ENCODE results near the gene PLA2G4E. TPM values are rescaled to one million over a fixed set of nuclear protein-coding genes. Genes with fewer than 3 reads are reported as not detected.

The PLA2G4E gene
- total and polyA plus RNA-seq, 2 of the 13 experiments (the other 11 are each of a cell fraction or from before 2014, with no cell fraction given) = not detected

DNA sequence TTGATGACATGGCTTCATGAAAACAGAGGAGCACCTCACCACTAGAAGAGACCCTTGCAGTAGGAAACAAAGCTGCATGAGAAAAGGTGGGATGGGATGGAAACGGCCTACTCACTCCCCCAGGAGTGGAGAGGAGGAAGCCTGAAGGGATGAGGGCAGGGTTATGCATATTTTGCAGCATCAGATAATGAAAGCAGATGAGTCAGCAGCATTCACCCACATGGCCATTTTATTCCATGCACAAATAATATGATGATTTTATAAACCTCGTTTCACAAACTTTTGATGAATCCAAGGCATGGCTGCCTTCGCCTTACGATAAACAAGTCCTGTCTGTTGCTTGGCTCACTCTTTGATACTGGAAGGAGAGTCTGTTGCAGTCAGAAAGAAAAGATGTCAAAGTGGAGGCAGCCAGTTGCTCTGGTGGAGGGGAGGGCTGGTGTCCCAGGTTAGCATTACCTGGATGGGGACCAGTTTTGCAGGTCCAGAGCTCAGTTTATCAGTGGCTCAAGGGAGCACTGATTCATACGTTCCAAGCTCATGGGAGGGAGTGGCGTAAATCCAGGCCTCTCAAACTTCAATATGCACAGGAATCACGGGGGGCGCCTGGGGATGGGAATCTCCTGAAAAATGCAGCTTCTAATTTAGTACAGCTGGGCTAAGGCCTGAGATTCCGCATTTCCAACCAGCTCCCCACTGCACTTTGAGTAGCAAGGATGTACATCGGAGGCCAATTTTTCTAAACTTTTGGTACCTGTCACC lies 39.3 kb downstream of the PLA2G4E start:
- CTCF ChIA-PET (ENCODE audit: low intra/inter-chr PET ratio, low total read pairs) = no interaction called here
- in situ Hi-C loops (cut with HindIII; ENCODE audit: extremely low pct_ligation_motif_present, low pct_unique_long_range_greater_than_20kb) (no loop called here), intact Hi-C loops (cut with micrococcal nuclease; ENCODE audit: unreplicated experiment) (no loop called here)
- H3K9ac ChIP-seq (ENCODE audit: insufficient read depth, low read depth, low read length) = no peak overlapping the region
- H3K36me3 ChIP-seq (replicated peaks in 1 of 2; ENCODE audit: control insufficient read depth in 1 of 2, insufficient read depth in 2 of 2, low read length in 2 of 2) = no peaks in the 10 kb centered on the region
- DNase-seq (ENCODE audit: low spot score) (no peak), FAIRE-seq (no peak), ATAC-seq (no peak)
- 57% methylated on average over 10 of the region's 10 CpGs for WGBS (ENCODE audit: low lambda C conversion rate)
- H3K79me2 ChIP-seq (ENCODE audit: insufficient read depth, low read length) = no peaks in the 10 kb centered on the region
- H3K4me3 ChIP-seq (replicated peaks in 1 of 3; ENCODE audit: insufficient read depth in 1 of 3, low read depth in 2 of 3, low read length in 3 of 3) = no peak overlapping the region
- H4K20me1 ChIP-seq (ENCODE audit: insufficient read depth, low read length) = no peaks in the 10 kb centered on the region
- no peak overlapping the region for H3K4me2 ChIP-seq (ENCODE audit: low read depth, low read length)
- H3K9me3 ChIP-seq (ENCODE audit: low read length) = no peaks in the 10 kb centered on the region
- TF ChIP-seq AKAP8 (CRISPR knock-in tag; IDR thresholded peaks at IDR 0.05) (no peak), ZNF224 (CRISPR knock-in tag; IDR thresholded peaks at IDR 0.05) (no peak), MAFK (conservative IDR thresholded peaks at IDR 0.05 in 1 of 2, IDR thresholded peaks at IDR 0.05 in 1 of 2; ENCODE audit: low read length in 2 of 2) (peak; percentile 77 to 85), MAFF (IDR thresholded peaks at IDR 0.05; ENCODE audit: low read depth, low read length) (peak; percentile 86)
- peaks cover 9% of the 10 kb centered on the region for H3K4me1 ChIP-seq (ENCODE audit: insufficient read depth, low read length)
- H3K27me3 ChIP-seq (ENCODE audit: control insufficient read depth in 1 of 2, insufficient read depth in 2 of 2, low read length in 2 of 2) = peaks cover 0 to 39% of the 10 kb centered on the region in 2 experiments
- no peak overlapping the region for H2AFZ ChIP-seq (ENCODE audit: low read length)
- BruUV-seq (replicated peaks) = no TSS peak
- H3K27ac ChIP-seq (ENCODE audit: extremely low read length, insufficient read depth, low read length) = no peak overlapping the region
- POLR2A ChIA-PET = interaction anchor here (1.8 kb wide), 1 partner anchor 9 kb away, joined by 9 read pairs; the partner anchor contains the start of gene EHD4

DNA sequence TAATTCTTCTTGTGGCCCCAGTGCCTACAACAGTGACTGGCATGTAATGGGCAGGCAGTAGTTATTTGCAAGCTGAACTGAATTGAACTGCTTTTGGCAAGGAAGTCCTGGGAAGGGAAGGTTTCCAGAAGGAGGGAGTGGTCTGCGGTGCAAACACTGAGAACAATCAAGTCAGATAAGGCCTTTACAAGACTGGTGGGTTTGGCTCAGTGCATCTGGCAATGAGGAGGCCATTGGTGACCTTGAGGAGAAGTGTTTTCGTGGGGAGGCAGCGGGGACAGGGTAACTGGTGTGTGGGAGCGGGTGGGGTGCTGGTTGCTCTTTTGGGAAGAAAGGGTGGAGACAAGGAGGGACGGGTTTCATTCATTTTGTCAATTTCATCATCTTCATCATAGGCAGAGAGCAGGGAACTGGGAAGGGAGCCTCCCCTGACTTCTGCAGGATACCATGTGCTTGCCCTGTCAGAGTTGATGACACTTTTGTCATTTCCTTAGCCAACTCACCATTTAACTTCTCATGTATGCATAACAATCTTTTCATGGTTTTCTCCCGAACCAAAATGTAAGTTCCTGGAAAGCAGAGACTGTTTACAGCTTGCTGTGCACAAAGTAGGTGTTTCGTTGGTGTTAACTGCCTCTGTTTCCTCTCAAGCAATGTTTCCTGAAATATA lies 40.1 kb downstream of the PLA2G4E start:
- no peaks in the 10 kb centered on the region for H3K9me3 ChIP-seq (ENCODE audit: low read length)
- BruUV-seq (replicated peaks) = no TSS peak
- CTCF ChIA-PET (ENCODE audit: low intra/inter-chr PET ratio, low total read pairs) = no interaction called here
- no peak overlapping the region for H3K9ac ChIP-seq (ENCODE audit: insufficient read depth, low read depth, low read length)
- WGBS (ENCODE audit: low lambda C conversion rate) = 31% methylated on average over 7 of the region's 7 CpGs
- H3K4me2 ChIP-seq (ENCODE audit: low read depth, low read length) = no peak overlapping the region
- in situ Hi-C loops (cut with HindIII; ENCODE audit: extremely low pct_ligation_motif_present, low pct_unique_long_range_greater_than_20kb) = no loop called here
- H3K79me2 ChIP-seq (ENCODE audit: insufficient read depth, low read length) = no peaks in the 10 kb centered on the region
- H3K4me3 ChIP-seq (replicated peaks in 1 of 3; ENCODE audit: insufficient read depth in 1 of 3, low read depth in 2 of 3, low read length in 3 of 3) = no peak overlapping the region
- intact Hi-C loops (cut with micrococcal nuclease; ENCODE audit: unreplicated experiment) = no loop called here
- peaks cover 9% of the 10 kb centered on the region for H3K4me1 ChIP-seq (ENCODE audit: insufficient read depth, low read length)
- no peaks in the 10 kb centered on the region for H3K36me3 ChIP-seq (replicated peaks in 1 of 2; ENCODE audit: control insufficient read depth in 1 of 2, insufficient read depth in 2 of 2, low read length in 2 of 2)
- FAIRE-seq (no peak), ATAC-seq (no peak), DNase-seq (ENCODE audit: low spot score) (no peak)
- no peaks in the 10 kb centered on the region for H4K20me1 ChIP-seq (ENCODE audit: insufficient read depth, low read length)
- H3K27ac ChIP-seq (ENCODE audit: extremely low read length, insufficient read depth, low read length) = no peak overlapping the region
- POLR2A ChIA-PET = interaction anchor here (1.8 kb wide), 1 partner anchor 9 kb away, joined by 9 read pairs; the partner anchor contains the start of gene EHD4
- no peak overlapping the region for H2AFZ ChIP-seq (ENCODE audit: low read length)
- H3K27me3 ChIP-seq (ENCODE audit: control insufficient read depth in 1 of 2, insufficient read depth in 2 of 2, low read length in 2 of 2) = peaks cover 0 to 36% of the 10 kb centered on the region in 2 experiments
- TF ChIP-seq, protein P1, sequence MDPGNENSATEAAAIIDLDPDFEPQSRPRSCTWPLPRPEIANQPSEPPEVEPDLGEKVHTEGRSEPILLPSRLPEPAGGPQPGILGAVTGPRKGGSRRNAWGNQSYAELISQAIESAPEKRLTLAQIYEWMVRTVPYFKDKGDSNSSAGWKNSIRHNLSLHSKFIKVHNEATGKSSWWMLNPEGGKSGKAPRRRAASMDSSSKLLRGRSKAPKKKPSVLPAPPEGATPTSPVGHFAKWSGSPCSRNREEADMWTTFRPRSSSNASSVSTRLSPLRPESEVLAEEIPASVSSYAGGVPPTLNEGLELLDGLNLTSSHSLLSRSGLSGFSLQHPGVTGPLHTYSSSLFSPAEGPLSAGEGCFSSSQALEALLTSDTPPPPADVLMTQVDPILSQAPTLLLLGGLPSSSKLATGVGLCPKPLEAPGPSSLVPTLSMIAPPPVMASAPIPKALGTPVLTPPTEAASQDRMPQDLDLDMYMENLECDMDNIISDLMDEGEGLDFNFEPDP (CRISPR knock-in tag; conservative IDR thresholded peaks at IDR 0.05) = no peak
- TF ChIP-seq ZNF772 (CRISPR knock-in tag; IDR thresholded peaks at IDR 0.05) (no peak), TOE1 (CRISPR knock-in tag; IDR thresholded peaks at IDR 0.05) (no peak), HNRNPK (IDR thresholded peaks at IDR 0.05; ENCODE audit: low read depth, low read length, poor library complexity, severe bottlenecking) (no peak)
- TF ChIP-seq, protein P2, sequence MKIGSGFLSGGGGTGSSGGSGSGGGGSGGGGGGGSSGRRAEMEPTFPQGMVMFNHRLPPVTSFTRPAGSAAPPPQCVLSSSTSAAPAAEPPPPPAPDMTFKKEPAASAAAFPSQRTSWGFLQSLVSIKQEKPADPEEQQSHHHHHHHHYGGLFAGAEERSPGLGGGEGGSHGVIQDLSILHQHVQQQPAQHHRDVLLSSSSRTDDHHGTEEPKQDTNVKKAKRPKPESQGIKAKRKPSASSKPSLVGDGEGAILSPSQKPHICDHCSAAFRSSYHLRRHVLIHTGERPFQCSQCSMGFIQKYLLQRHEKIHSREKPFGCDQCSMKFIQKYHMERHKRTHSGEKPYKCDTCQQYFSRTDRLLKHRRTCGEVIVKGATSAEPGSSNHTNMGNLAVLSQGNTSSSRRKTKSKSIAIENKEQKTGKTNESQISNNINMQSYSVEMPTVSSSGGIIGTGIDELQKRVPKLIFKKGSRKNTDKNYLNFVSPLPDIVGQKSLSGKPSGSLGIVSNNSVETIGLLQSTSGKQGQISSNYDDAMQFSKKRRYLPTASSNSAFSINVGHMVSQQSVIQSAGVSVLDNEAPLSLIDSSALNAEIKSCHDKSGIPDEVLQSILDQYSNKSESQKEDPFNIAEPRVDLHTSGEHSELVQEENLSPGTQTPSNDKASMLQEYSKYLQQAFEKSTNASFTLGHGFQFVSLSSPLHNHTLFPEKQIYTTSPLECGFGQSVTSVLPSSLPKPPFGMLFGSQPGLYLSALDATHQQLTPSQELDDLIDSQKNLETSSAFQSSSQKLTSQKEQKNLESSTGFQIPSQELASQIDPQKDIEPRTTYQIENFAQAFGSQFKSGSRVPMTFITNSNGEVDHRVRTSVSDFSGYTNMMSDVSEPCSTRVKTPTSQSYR (CRISPR knock-in tag; IDR thresholded peaks at IDR 0.05; ENCODE audit: borderline replicate concordance) = no peak

All from HepG2 (cell line).